Keratinocyte (primary cell): ENCODE data around the gene QPRT. TPM values are rescaled to one million over a fixed set of nuclear protein-coding genes. Genes with fewer than 3 reads are reported as not detected.
"Not testable (repeated sequence)": the region's sequence is repeated elsewhere in the genome, so short reads cannot be mapped to it uniquely, and the experiment has no call there.

ENCODE experiments used
- DNase-seq: peaks from one replicate; pipeline ENCODE4 v3.0.0-alpha.2; 2011; ENCODE audit warnings: low read depth, missing footprints, low spot score
- FAIRE-seq: peaks from 2 replicates; lab custom pipeline; 2011; peaks lifted over from hg19 to GRCh38; lab: Jason Lieb, UNC
- H2AFZ ChIP-seq: 2 replicates; pipeline ENCODE4 v1.6.0; 2012; ENCODE audit warnings: low read length, control low read depth, inconsistent platforms; ENCODE audit not compliant: control insufficient read depth
- H3K27ac ChIP-seq: 2 replicates; pipeline ENCODE4 v1.5.1; 2011; ENCODE audit warnings: low read length; ENCODE audit not compliant: control insufficient read depth, insufficient read depth
- H3K27me3 ChIP-seq: 3 replicates; pipeline ENCODE4 v1.6.0; 2011; ENCODE audit warnings: low read length; ENCODE audit not compliant: control insufficient read depth, insufficient read depth; ENCODE audit errors: extremely low read depth
- H3K36me3 ChIP-seq, 2 experiments: 2 replicates in 1 of 2; 3 replicates in 1 of 2; pipeline ENCODE4 v1.5.1; 2011; ENCODE audit warnings: low read length in 2 of 2, mild to moderate bottlenecking in 1 of 2; ENCODE audit not compliant: control insufficient read depth in 2 of 2, insufficient read depth in 2 of 2; ENCODE audit errors: extremely low read depth in 1 of 2
- H3K4me1 ChIP-seq: 3 replicates; pipeline ENCODE4 v1.5.1; 2011; ENCODE audit warnings: low read length; ENCODE audit not compliant: control insufficient read depth, insufficient read depth; ENCODE audit errors: extremely low read depth
- H3K4me2 ChIP-seq: 3 replicates; pipeline ENCODE4 v1.6.0; 2011; ENCODE audit warnings: low read depth, low read length; ENCODE audit not compliant: control insufficient read depth, insufficient read depth; ENCODE audit errors: extremely low read depth
- H3K4me3 ChIP-seq, 3 experiments: fragments of 200-600 bp in 1 of 3; sonication (generic) in 1 of 3; 2 replicates in 2 of 3; 3 replicates in 1 of 3; pipeline ENCODE4 v1.5.1; 2011 to 2016; ENCODE audit warnings: low read length in 3 of 3, mild to moderate bottlenecking in 3 of 3, control low read depth in 2 of 3, inconsistent platforms in 1 of 3, low read depth in 1 of 3, mixed read lengths in 1 of 3, mixed run types in 1 of 3, moderate library complexity in 1 of 3; ENCODE audit not compliant: control insufficient read depth in 2 of 3, insufficient read depth in 2 of 3; ENCODE audit errors: extremely low read depth in 1 of 3
- H3K79me2 ChIP-seq: 2 replicates; pipeline ENCODE4 v1.6.0; 2012; ENCODE audit warnings: low read length; ENCODE audit not compliant: control insufficient read depth, insufficient read depth
- H3K9ac ChIP-seq: 3 replicates; pipeline ENCODE4 v1.6.0; 2011; ENCODE audit warnings: low read length; ENCODE audit not compliant: control insufficient read depth, insufficient read depth; ENCODE audit errors: extremely low read depth
- H3K9me1 ChIP-seq: 3 replicates; pipeline ENCODE4 v1.6.0; 2011; ENCODE audit warnings: low read length; ENCODE audit not compliant: control insufficient read depth, insufficient read depth; ENCODE audit errors: extremely low read depth
- H3K9me3 ChIP-seq: 2 replicates; pipeline ENCODE4 v1.5.1; 2012; ENCODE audit warnings: low read depth, low read length; ENCODE audit not compliant: control insufficient read depth
- H4K20me1 ChIP-seq: 3 replicates; pipeline ENCODE4 v1.6.0; 2011; ENCODE audit warnings: low read length; ENCODE audit not compliant: control insufficient read depth, insufficient read depth; ENCODE audit errors: extremely low read depth
- CTCF ChIP-seq, 3 experiments: IDR thresholded peaks in 1 of 3; conservative IDR thresholded peaks in 1 of 3; optimal IDR thresholded peaks in 1 of 3; 2 replicates in 2 of 3; 3 replicates in 1 of 3; pipeline versions ENCODE3 to v1.5.1; 2011; ENCODE audit warnings: low read length in 3 of 3, mild to moderate bottlenecking in 3 of 3, moderate library complexity in 2 of 3, control low read depth in 1 of 3, inconsistent platforms in 1 of 3; ENCODE audit not compliant: insufficient read depth in 2 of 3; ENCODE audit errors: extremely low read depth in 1 of 3
- EZH2 ChIP-seq: IDR thresholded peaks from one replicate; pipeline ENCODE4 v1.6.1; 2012; ENCODE audit warnings: inconsistent platforms, mild to moderate bottlenecking, low read length, moderate library complexity
- dilution Hi-C: fragments of 300-500 bp; cut with MboI; formaldehyde crosslinking; loops from one replicate; pipeline ENCODE4 v1.7.0; 2020; ENCODE audit warnings: low sequenced_read_pairs; ENCODE audit not compliant: extremely low pct_ligation_motif_present
- polyA plus RNA-seq, 5 experiments: library from polyadenylated mRNA; depleted of rRNA in 3 of 5; stranded (reverse) in 3 of 5; stranded (forward) in 1 of 5; unstranded in 1 of 5; fragments of >200 nt; gene quantifications; 1 replicate in 1 of 5; 2 replicates in 3 of 5; 3 replicates in 1 of 5; pipeline versions ENCODE4 v1.2.1 to v1.2.3, GENCODE V29; 2011 to 2012; ENCODE audit warnings: missing spikeins in 2 of 5, low read depth in 1 of 5, low replicate concordance in 1 of 5

The QPRT gene
- polyA plus RNA-seq, 1 donor (not counting 4 experiments of a cell fraction or from before 2014, with no cell fraction given) = 8.8 TPM

DNA sequence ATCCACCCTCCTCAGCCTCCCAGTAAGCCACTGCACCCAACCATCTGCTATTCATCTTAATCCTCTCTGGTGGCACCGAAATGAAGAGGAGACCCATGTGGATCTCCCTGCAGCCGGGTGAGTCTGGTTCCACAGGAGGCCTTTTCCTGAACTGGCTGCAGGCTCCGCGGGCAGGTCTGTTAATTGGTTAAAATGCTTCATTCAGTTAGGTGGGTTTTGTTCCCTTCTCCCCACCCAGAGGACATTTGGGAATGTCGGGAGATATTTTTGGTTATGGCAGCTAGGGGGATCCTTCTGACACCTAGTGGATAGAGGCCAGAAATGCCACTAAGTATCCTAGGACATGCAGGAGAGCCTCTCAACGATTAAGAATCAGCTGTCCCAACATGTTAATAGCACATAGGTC, 50.1 kb downstream of the QPRT start:
- H3K4me1 ChIP-seq = no peaks in the 10 kb centered on the region
- H3K27ac ChIP-seq = no peak overlapping the region
- FAIRE-seq (no peak), DNase-seq (peak; percentile 1)
- no peaks in the 10 kb centered on the region for H3K79me2 ChIP-seq
- no peak overlapping the region for H3K4me3 ChIP-seq
- peak overlapping the region; percentile 15 for H3K4me2 ChIP-seq
- dilution Hi-C loops = no loop called here
- no peak overlapping the region for H2AFZ ChIP-seq
- H3K9me3 ChIP-seq = no peaks in the 10 kb centered on the region
- H3K9me1 ChIP-seq = no peaks in the 10 kb centered on the region
- H3K36me3 ChIP-seq = no peaks in the 10 kb centered on the region
- no peak for TF ChIP-seq EZH2
- TF ChIP-seq CTCF (optimal IDR thresholded peaks at IDR 0.05 in 1 of 3, IDR thresholded peaks at IDR 0.05 in 1 of 3, conservative IDR thresholded peaks at IDR 0.05 in 1 of 3; ENCODE audit: extremely low read depth in 1 of 3, insufficient read depth in 2 of 3, low read length in 3 of 3) = peak; percentile 64 to 77 (median 73)
- no peaks in the 10 kb centered on the region for H4K20me1 ChIP-seq
- H3K9ac ChIP-seq = no peak overlapping the region
- no peaks in the 10 kb centered on the region for H3K27me3 ChIP-seq

- Histone ChIP-seq H3K4me3 (no peak overlapping the region), H3K36me3 (no peaks in the 10 kb centered on the region), H3K9ac (no peak overlapping the region), H3K4me2 (no peak overlapping the region), H3K9me1 (no peaks in the 10 kb centered on the region), H3K4me1 (no peaks in the 10 kb centered on the region), H2AFZ (no peak overlapping the region), H3K9me3 (no peaks in the 10 kb centered on the region), H3K79me2 (no peaks in the 10 kb centered on the region), H4K20me1 (no peaks in the 10 kb centered on the region), H3K27ac (no peak overlapping the region), H3K27me3 (no peaks in the 10 kb centered on the region)
- dilution Hi-C loops = no loop called here
- no peak for FAIRE-seq
- TF ChIP-seq EZH2 (no peak), CTCF (optimal IDR thresholded peaks at IDR 0.05 in 1 of 3, IDR thresholded peaks at IDR 0.05 in 1 of 3, conservative IDR thresholded peaks at IDR 0.05 in 1 of 3; ENCODE audit: extremely low read depth in 1 of 3, insufficient read depth in 2 of 3, low read length in 3 of 3) (no peak)
- no peak for DNase-seq
Measured at GRCh38 chr16:29730649-29731048, 51.7 kb downstream of the QPRT start.

- H3K27ac ChIP-seq, H3K4me3 ChIP-seq, H3K4me2 ChIP-seq, H3K79me2 ChIP-seq, H3K4me1 ChIP-seq, H2AFZ ChIP-seq, FAIRE-seq, H3K36me3 ChIP-seq, H3K9me3 ChIP-seq, H3K9me1 ChIP-seq, DNase-seq, H3K27me3 ChIP-seq, dilution Hi-C loops, H4K20me1 ChIP-seq, H3K9ac ChIP-seq: not testable (repeated sequence)
Measured at GRCh38 chr16:29731768-29732601, 53.0 kb downstream of the QPRT start.
